ENCODE results near the gene DNM1.
"Not testable (repeated sequence)": the region's sequence is repeated elsewhere in the genome, so short reads cannot be mapped to it uniquely, and the experiment has no call there.

Gene DNM1

GRCh38 chr9:128222880-128223670 is 19.9 kb downstream of the DNM1 start:
- FAIRE-seq (no peak), DNase-seq (ENCODE audit: insufficient read length, low spot score) (no peak)

DNA sequence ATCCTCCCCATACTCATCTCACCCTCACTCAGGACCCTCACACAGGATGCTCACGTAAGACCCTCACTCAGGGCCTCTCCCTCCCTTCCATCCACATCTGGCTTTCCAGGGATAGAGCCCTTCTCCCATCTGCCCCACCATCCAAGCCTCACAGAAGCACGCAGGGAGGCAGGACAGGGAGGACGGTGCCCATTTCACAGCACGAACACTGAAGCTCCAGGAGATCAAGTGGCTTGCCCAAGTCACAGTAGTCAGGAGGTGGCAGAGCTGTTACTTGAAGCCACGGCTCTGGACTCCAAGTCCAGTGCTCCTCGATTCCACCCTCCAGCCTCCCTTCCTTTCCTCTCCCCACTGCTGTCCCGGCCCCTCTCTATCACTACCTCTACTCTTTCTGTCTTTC is 21.7 kb downstream of the DNM1 start:
- FAIRE-seq: no peak

DNA sequence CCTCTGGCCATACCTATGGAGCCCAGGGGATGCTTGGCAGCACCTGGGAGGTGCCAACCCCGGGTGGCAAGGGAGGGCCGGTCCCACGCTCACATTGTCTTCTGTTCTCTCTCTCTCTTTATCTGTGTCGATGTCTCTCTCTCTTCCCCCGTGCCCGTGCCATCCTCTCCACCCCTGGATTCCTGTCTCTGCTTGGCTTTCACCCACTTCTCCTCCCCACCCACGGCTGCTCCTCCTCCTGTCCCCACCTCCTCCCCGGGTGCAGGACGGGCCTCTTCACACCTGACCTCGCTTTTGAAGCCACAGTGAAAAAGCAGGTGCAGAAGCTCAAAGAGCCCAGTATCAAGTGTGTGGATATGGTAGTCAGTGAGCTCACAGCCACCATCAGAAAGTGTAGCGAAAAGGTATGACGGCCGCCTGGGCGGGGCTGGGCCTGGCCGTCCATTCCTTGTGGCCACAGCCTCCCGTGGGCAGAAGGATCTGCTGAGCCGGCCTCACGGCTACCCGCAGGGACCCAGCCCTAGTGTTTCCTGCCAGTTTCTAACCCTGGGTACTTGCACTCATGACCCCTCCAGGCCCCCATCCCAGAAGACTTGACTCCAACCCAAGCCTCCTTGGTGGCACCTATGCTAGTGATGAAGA is 22.7 kb downstream of the DNM1 start:
- no peak for FAIRE-seq
- no peak for DNase-seq (ENCODE audit: insufficient read length, low spot score)

More for the DNA sequence above, 21.7 kb downstream of the DNM1 start:
- DNase-seq (ENCODE audit: insufficient read length, low spot score): no peak

- DNase-seq (ENCODE audit: insufficient read length, low spot score) (no peak), FAIRE-seq (no peak)
These were observed 23.2 kb downstream of the DNM1 start for GRCh38 chr9:128226412-128226801.

- DNase-seq (ENCODE audit: insufficient read length, low spot score); FAIRE-seq: not testable (repeated sequence)
These were observed 27.7 kb downstream of the DNM1 start for GRCh38 chr9:128230897-128231296.

DNA sequence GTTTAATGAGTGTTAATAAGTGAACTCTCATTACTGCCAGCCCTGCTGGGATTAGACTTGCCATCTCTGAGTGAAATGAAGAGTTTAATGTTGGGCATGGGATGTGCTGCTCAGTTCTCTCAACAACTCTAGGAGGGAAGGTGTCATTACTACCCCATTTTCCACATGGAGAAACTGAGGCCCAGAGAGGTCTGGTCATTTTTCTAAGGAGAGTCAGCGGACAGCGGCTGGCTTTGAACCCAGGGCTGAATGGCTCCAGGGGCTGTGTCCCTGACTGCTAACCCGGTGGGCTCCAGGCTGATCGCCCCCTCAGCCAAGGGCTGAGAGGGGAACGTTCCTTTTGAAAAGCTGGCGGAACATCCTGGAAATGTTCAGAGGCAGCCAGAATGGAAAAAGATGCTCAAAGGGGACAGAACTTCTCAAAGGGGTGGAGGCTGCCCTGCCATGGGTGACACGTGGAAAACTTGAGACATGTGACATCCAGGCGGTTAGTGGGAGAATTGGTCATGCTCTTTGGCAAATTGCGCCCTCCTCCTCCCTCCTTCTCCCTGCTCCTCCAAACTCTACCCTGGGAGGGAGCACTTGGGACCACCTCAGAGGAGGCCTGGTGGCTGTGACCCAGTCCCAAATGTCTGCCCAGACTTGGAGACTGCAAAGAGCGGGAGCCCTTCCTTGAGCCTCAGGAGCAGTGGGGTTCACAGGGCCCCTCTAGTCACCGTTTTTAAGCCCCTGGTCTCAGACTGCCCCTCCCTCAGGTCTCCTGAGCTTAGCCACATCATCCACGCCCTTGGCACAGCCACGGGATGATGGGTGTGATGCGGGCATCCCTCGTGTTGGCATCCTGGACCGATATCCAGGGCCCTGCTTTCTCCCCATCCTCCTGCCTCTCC is 28.7 kb downstream of the DNM1 start:
- DNase-seq (ENCODE audit: insufficient read length, low spot score) (no peak), FAIRE-seq (no peak)

- DNase-seq (ENCODE audit: insufficient read length, low spot score) (no peak), FAIRE-seq (no peak)
These were observed 29.6 kb downstream of the DNM1 start for GRCh38 chr9:128232528-128233428.

DNA sequence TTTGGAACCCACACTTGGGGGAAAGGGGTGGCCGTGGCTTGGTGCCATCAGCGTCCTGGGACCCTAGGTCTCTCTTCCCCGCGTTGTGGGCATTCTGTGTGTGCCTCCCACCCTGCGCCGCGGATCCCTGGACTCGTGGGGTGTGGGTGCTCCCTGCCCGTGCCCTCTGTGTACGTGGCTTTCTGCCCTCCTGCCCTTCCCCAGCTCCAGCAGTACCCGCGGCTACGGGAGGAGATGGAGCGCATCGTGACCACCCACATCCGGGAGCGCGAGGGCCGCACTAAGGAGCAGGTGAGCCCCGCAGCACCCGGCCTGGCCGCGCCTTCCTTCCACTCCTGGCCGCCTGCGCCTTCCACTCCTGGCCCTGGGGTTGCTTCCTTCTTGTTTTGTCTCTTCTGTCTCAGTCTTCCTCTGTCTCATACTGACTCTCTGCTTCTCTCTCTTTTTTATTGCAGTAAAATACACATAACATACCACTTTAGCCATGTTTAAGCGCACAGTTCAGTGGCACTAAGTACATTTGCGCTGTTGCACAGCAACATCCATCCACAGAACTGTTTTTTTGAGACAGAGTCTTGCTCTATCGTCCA is 30.7 kb downstream of the DNM1 start:
- FAIRE-seq: no peak
- DNase-seq (ENCODE audit: insufficient read length, low spot score): no peak

DNA sequence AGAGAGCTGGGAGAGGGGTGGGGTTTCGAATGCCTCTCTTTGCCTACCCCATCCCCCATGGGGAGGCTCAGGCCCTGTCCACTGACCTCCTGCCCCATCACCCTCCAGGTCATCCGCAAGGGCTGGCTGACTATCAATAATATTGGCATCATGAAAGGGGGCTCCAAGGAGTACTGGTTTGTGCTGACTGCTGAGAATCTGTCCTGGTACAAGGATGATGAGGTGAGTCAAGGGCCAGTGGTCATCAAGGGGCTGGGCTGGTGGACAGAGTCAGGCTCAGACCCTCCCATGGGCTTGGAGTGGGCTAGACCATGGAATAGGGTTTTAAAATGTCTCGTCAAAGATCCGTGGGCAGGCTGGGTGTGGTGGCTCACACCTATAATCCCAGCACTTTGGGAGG is 38.9 kb downstream of the DNM1 start:
- FAIRE-seq: no peak
- DNase-seq (ENCODE audit: insufficient read length, low spot score): no peak

DNA sequence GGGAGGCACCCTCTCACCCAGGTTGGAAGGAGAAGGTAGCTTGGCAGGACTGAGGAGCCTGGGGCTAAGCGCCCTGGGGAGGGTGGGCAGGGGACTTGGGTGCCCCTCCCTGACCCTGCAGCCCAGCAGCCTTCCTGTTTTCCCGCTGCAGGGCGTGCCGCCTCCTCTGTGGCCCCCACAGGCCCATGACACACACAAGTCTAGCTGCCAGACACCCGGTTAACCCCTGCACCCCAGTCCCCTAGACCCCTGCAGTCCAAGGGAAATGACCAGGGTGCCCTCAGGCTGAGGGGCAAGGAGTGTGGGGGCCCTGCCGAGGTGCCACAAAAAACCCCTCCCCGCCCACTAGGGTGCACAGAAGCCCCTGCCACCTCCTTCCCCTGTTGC is 39.6 kb downstream of the DNM1 start:
- FAIRE-seq: no peak
- no peak for DNase-seq (ENCODE audit: insufficient read length, low spot score)

DNA sequence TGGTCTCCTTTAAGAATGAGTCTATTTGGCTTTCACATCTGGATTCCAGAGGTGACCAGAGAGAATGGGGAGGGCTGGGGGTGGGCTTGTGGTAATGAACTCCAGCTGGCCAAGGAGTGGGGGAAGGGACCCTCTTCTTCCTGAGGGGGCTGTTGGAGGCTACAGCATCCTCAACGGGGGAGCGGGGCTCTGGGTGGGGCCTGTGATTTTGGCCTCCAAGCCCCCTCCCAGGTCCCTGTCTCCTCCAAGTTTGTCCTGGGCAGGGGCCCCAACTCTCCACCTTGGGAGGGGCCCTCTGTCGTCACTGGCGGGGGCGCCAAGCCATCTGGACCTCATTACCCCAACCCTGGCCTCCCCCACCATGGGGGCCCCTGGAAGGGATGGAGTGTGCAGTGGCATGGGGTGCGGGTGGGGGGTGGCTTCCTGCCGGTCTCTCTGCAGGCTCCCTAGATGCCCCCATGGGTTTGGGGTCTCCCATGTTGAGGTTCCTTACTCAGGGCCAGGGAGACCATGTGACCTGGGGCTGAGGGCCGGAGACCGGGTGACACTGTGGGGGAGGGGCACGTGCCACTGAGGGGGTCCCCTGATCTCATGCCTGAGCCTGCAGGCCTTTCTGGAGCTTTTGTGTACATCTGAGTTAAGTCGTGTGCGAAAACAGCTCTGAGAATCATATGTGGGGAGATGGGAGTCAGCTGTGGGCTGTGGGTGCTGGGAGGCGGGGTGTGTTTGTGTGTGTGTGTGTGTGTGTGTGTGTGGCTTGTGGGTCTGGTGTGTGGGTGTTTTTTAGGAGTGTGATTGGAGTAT is 40.2 kb downstream of the DNM1 start:
- FAIRE-seq (no peak), DNase-seq (ENCODE audit: insufficient read length, low spot score) (no peak)

GRCh38 chr9:128244091-128244836 is 41.1 kb downstream of the DNM1 start:
- FAIRE-seq (no peak), DNase-seq (ENCODE audit: insufficient read length, low spot score) (no peak)

DNA sequence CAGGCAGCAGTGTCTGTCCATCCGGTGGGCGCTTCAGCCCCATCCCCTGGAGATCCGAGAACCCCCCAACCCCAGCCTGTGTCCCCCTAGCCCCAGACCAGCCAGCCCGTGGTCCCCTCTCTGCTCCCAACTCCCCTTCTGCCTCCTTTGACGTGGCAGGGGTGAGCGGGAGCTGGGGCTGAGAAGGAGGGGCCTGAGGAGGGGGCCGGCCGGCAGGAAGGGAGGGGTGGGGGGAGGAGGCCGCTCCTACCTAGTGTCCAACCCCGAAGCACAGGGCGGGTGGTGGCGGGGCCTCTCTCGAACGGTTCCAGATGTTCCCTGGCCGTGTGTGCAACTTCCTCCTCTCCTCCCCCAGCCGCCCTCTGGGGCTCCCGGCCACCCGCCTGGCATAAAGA is 41.7 kb downstream of the DNM1 start:
- DNase-seq (ENCODE audit: insufficient read length, low spot score) (no peak), FAIRE-seq (no peak)

DNA sequence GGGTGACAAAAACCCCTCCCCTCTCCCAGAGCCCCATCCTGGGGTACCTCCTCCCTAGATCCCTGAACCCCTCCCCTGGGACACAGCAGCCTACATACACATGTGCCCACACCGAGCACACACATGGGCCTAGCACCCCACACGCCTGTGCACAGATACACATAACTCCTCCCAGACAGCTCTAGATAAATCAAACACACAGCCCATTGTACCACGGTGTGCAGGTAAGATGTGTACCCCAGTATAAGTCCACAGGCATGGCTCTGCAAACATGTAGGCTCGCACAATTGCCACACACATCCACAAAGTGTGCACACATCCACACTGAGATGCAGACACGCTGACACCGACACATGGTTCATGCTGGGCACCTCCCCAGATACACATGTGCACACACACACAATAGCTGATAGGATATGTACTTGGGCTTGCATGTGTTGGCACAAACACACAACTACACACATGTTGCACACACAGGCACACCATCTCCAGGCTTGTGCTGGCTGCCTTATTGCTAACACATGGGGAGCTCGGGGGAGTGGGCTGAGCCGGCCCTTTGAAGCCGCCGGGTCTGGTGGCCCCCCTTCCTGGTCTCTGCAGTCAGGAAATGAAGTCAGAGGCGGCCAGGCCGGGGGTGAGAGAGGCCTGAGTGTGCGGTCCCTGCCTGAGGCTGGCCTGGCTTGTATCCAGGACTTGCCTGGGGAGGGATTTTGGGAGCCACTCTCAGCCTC is 42.4 kb downstream of the DNM1 start:
- no peak for DNase-seq (ENCODE audit: insufficient read length, low spot score)

DNA sequence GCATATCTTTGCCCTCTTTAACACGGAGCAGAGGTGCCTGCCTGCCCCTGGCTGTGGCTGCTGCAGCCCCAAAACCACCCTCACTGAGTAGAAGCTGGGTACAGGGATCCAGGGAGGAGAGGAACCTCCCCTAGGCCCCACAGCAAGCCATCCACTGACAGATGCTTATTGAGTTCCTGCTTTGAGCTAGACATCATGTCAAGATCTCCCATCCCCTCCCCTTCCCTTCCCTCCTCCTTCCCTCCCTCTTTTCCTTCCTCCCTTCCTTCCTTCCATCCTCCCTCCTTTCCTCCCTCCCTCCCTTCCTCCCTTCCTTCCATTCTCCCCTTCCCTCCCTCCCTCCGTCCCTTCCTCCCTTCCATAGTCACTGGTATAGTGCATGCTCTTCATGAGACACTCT is 43.3 kb downstream of the DNM1 start:
- DNase-seq (ENCODE audit: insufficient read length, low spot score) (no peak), FAIRE-seq (no peak)

More for the DNA sequence above, 42.4 kb downstream of the DNM1 start:
- FAIRE-seq: no peak

- no peak for FAIRE-seq
These were observed 44.1 kb downstream of the DNM1 start for GRCh38 chr9:128247226-128247803.

DNA sequence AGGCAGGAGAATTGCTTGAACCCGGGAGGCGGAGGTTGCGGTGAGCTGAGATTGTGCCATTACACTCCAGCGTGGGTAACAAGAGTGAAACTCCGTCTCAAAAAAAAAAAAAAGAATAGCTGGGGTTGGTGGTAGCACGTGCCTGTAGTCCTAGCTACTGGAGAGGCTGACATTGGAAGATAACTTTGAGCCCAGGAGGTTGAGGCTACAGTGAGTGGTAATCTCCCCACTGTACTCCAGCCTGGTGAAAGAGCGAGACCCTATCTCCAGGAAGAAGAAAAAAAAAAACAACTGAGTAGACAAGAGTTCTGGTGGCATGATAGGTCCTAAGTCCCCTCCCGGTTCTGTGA is 46.4 kb downstream of the DNM1 start:
- DNase-seq (ENCODE audit: insufficient read length, low spot score): no peak
- no peak for FAIRE-seq

More at GRCh38 chr9:128247226-128247803, 44.1 kb downstream of the DNM1 start:
- DNase-seq (ENCODE audit: insufficient read length, low spot score): no peak

Measured in GM19239 (cell line).